ENCODE measurements around the gene AIFM3. TPM values are rescaled to one million over a fixed set of nuclear protein-coding genes. Genes with fewer than 3 reads are reported as not detected.

The AIFM3 gene
- total RNA-seq, 2 donors from 2014 or later: 3.4 to 5.8 TPM

DNA sequence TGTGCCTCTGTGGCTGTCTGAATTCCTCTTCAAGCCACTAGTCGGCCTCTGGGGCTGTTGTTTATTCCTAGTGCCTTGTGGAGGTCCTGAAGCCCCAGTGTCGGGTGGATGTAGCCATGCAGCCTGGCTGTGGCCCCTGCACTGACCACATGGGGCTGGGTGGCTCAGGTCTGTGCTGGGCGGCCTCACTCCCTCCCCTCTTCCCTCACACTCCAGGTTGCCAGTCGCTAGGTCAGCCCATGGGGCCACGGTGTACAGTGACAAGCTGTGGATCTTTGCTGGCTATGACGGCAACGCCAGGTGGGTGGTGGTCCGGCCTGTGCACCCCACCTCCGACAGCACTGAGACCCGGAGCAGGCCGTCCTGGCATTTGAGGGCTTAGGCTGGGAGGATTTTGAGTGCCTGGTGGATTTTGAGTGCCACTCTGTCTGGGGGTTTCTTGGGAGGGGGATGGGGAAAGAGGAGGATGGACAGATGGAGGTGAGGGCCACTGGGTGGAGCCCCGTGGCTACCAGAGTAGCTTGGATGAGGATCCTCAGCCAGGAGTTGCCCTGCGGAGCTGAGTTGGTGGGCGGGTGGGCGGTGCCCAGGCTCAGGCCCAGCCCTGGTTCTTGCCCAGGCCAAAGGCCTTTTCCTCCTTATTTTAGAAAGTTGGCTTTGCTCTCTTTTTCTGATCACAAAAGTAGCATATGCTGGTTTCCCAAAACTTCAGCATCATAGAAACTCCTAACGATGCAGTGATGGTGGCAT lies 21.7 kb downstream of the AIFM3 start:
- DNase-seq (ENCODE audit: low spot score) (no peak), ATAC-seq (ENCODE audit: insufficient number of reproducible peaks, low FRiP score, low read depth) (no peak)
- peaks cover 0 to 1% of the 10 kb centered on the region in 2 donors for H3K4me1 ChIP-seq (ENCODE audit: control insufficient read depth in 1 of 2, low read depth in 2 of 2)

DNA sequence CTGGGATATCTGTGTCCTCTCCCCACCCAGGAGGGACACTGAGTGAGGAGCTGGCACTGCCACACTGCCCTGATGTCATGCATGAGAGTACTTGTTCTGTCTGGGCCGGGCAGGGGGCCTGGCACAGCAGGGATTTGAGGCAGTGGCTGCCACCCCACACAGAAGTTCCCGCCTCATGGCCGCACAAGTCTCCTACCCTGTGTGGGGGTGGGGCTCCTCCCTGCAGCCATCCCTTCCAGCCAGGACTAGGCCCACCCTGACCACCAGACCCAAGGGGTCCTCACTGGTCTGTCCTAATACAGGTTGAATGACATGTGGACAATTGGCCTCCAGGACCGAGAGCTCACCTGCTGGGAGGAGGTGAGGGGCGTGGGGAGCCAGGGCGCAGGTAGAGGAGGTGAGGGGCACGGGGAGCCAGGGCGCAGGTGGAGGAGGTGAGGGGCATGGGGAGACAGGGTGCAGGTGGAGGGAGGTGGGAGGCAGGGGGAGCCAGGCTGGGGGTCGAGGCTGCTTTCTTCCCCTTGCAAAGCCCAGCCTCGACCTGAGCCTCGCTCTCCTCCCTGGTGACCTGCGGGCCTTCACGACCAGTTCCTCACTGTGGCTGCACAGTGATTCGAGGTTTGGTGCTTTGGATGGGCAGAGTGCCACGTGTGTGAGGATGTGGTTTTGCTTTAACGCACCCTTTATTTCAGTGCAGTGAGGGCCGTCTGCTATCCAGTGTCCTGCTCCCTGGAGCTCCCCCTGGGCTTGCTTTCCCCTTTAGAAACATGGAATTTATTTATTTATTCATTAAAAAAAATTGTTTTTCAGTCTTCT lies 22.5 kb downstream of the AIFM3 start:
- no peak for ATAC-seq (ENCODE audit: insufficient number of reproducible peaks, low FRiP score, low read depth)
- no peak overlapping the region for H3K27ac ChIP-seq
- no peaks in the 10 kb centered on the region for H3K27me3 ChIP-seq (replicated peaks; ENCODE audit: insufficient read depth)
- TF ChIP-seq, protein P1, sequence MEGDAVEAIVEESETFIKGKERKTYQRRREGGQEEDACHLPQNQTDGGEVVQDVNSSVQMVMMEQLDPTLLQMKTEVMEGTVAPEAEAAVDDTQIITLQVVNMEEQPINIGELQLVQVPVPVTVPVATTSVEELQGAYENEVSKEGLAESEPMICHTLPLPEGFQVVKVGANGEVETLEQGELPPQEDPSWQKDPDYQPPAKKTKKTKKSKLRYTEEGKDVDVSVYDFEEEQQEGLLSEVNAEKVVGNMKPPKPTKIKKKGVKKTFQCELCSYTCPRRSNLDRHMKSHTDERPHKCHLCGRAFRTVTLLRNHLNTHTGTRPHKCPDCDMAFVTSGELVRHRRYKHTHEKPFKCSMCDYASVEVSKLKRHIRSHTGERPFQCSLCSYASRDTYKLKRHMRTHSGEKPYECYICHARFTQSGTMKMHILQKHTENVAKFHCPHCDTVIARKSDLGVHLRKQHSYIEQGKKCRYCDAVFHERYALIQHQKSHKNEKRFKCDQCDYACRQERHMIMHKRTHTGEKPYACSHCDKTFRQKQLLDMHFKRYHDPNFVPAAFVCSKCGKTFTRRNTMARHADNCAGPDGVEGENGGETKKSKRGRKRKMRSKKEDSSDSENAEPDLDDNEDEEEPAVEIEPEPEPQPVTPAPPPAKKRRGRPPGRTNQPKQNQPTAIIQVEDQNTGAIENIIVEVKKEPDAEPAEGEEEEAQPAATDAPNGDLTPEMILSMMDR (IDR thresholded peaks at IDR 0.05): no peak
- no peak overlapping the region for H3K4me3 ChIP-seq
- H3K9me3 ChIP-seq: no peaks in the 10 kb centered on the region
- peaks cover 33% of the 10 kb centered on the region for H3K36me3 ChIP-seq
- H3K4me1 ChIP-seq (ENCODE audit: control insufficient read depth in 1 of 2, low read depth in 2 of 2): no peaks in the 10 kb centered on the region
- DNase-seq (ENCODE audit: low spot score): no peak

More for the DNA sequence above, 21.7 kb downstream of the AIFM3 start:
- Histone ChIP-seq H3K27ac (no peak overlapping the region), H3K4me3 (no peak overlapping the region), H3K9me3 (no peaks in the 10 kb centered on the region), H3K27me3 (replicated peaks; ENCODE audit: insufficient read depth) (no peaks in the 10 kb centered on the region), H3K36me3 (peaks cover 28% of the 10 kb centered on the region)
- TF ChIP-seq, protein P1 (IDR thresholded peaks at IDR 0.05): no peak

DNA sequence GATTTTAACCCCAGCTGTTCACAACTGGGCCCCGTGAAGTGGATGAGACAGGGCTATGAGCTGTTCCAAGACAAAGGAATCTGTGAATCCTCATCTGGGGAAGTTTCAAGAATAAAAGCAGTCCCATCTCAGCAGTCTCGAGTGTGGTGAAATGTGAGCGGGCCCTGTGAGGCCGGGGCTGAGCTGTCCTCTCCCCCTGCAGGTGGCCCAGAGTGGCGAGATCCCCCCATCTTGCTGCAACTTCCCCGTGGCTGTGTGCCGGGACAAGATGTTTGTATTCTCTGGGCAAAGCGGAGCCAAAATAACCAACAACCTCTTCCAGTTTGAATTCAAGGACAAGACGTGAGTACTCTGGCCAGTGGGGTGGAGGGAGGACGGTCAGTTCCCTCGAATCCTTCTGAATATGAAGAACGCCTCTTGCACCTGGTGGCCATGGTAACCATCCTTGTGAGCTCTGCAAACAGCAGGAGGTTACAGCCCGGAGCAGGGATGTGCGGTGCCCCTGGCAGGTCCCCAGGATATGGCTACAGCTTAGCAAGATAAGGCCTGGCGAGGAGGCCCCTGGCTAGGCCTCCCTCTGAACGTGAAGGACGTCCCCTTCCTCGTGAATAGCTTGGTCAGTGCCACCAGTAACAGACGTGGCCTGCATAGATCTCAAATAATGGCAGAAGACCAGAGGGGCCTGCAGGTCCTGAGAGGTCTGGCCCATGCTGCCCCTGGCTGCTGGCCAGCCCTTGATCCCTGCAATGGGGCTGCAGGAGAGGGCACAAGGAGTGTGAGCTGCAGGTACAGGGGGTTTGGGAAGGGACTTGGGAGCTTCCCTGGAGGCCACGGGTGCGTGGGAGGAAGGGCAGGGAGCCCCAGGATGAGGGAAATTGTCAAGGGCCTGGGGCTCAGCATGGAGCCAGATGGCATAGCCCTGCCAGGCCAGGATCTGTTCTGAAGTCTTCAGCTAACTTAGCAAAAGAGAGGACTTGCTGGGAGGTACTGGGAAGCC lies 23.4 kb downstream of the AIFM3 start:
- DNase-seq (ENCODE audit: low spot score): no peak
- no peak overlapping the region for H3K4me3 ChIP-seq
- no peaks in the 10 kb centered on the region for H3K27me3 ChIP-seq (replicated peaks; ENCODE audit: insufficient read depth)
- ATAC-seq (ENCODE audit: insufficient number of reproducible peaks, low FRiP score, low read depth): no peak
- no peak overlapping the region for H3K27ac ChIP-seq
- TF ChIP-seq, protein P1 (IDR thresholded peaks at IDR 0.05): no peak
- H3K36me3 ChIP-seq: peaks cover 39% of the 10 kb centered on the region
- no peaks in the 10 kb centered on the region for H3K4me1 ChIP-seq (ENCODE audit: control insufficient read depth in 1 of 2, low read depth in 2 of 2)
- H3K9me3 ChIP-seq: no peaks in the 10 kb centered on the region

DNA sequence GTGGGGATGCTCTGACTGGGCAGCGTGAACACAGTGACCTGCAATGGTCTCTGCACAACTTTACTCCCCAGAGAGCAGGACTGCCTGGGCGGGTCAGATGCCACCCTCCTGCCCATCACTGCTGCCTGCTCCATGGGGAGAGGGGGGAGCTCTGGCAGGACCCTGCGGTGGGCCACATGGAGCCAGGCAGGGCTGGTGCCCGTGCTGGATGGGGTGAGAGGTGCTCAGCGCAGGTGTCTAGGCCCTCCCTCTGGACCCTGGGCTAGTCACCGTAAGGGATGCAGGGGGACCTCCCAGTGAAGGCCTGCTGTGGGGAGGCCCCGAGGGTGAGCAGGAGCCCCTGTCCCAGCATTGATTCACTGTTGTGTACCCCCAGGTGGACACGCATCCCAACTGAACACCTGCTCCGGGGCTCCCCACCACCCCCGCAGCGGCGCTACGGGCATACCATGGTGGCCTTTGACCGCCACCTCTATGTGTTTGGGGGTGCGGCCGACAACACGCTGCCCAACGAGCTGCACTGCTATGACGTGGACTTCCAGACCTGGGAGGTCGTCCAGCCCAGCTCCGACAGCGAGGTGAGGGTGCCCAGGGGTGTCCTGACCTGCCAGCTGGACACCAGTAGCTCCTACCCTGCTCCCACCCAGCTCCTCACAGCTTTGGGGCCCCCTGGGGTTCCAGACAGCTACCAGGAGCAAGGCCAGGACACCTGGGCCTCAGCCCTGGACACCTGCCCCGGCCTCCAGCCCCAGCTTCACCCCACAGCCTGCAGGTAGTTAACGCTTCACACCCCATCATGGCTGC lies 24.4 kb downstream of the AIFM3 start:
- DNase-seq (ENCODE audit: low spot score) (no peak), ATAC-seq (ENCODE audit: insufficient number of reproducible peaks, low FRiP score, low read depth) (no peak)
- Histone ChIP-seq H3K27me3 (replicated peaks; ENCODE audit: insufficient read depth) (no peaks in the 10 kb centered on the region), H3K9me3 (no peaks in the 10 kb centered on the region), H3K36me3 (peaks cover 44% of the 10 kb centered on the region), H3K27ac (no peak overlapping the region), H3K4me1 (ENCODE audit: control insufficient read depth in 1 of 2, low read depth in 2 of 2) (no peaks in the 10 kb centered on the region), H3K4me3 (no peak overlapping the region)
- TF ChIP-seq, protein P1 (IDR thresholded peaks at IDR 0.05): no peak

All from thoracic aorta (tissue), 2 donors.